H1 (cell line): ENCODE measurements around the gene ARCN1.

Experiments used
- CEBPB ChIP-seq: IDR thresholded peaks from 2 replicates; pipeline ENCODE4 v1.6.1; 2012; ENCODE audit warnings: low read depth, low read length
- EZH2 ChIP-seq: fragments of 200-600 bp; sonication (generic); IDR thresholded peaks from 2 replicates; pipeline ENCODE4 v1.7.1; 2012; ENCODE audit warnings: low read depth, mild to moderate bottlenecking, moderate library complexity, low read length, inconsistent platforms; ENCODE audit not compliant: severe bottlenecking
- HDAC6 ChIP-seq: IDR thresholded peaks from one replicate; pipeline ENCODE4 v1.7.1; 2012; ENCODE audit warnings: low read depth, mild to moderate bottlenecking, inconsistent platforms, low read length, moderate library complexity
- RAD21 ChIP-seq, 2 experiments: IDR thresholded peaks in 1 of 2; conservative IDR thresholded peaks in 1 of 2; 2 replicates each; pipeline ENCODE4 v1.6.1; 2011; ENCODE audit warnings: low read depth in 2 of 2, low read length in 2 of 2, improper control_type of control experiment in 1 of 2, inconsistent platforms in 1 of 2, mild to moderate bottlenecking in 1 of 2, moderate library complexity in 1 of 2
- RFX5 ChIP-seq: IDR thresholded peaks from 2 replicates; pipeline ENCODE4 v1.6.1; 2011; ENCODE audit warnings: low read depth, low read length, improper control_type of control experiment, borderline replicate concordance
- TEAD4 ChIP-seq: IDR thresholded peaks from 2 replicates; pipeline ENCODE4 v1.6.1; 2012; ENCODE audit warnings: low read depth, low read length, inconsistent platforms, mixed read lengths

DNA sequence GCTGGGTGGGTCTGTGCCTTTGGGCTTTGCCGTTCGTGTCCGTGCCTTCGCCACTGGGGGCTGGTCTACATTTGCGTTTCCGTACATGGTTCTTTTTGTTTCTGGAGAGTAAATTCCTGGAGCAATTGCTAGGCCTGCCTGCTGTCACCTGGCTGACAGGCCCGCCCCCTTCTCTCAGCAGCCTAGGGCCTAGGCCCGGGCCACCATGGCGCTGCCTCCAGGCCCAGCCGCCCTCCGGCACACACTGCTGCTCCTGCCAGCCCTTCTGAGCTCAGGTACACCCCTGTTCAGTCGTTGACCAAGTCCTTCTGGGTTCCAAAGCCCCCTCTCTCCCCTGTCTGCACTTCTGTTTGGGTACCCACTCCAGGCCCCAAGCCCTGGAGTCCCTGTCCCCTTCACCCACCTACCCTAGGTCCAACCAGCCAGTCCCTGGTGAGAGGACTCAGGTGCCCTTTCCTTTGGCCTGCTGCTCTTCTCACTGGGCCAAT lies 40.6 kb upstream of the ARCN1 start:
- no peak for TF ChIP-seq RFX5
- TF ChIP-seq CEBPB: no peak
- TF ChIP-seq RAD21 (IDR thresholded peaks at IDR 0.05 in 1 of 2, conservative IDR thresholded peaks at IDR 0.05 in 1 of 2; ENCODE audit: low read depth in 2 of 2, low read length in 2 of 2): no peak
- TF ChIP-seq TEAD4: no peak
- TF ChIP-seq EZH2: no peak
- no peak for TF ChIP-seq HDAC6
